Measurements from ENCODE around the gene SNX33.
"Not testable (repeated sequence)": the region's sequence is repeated elsewhere in the genome, so short reads cannot be mapped to it uniquely, and the experiment has no call there.

DNA sequence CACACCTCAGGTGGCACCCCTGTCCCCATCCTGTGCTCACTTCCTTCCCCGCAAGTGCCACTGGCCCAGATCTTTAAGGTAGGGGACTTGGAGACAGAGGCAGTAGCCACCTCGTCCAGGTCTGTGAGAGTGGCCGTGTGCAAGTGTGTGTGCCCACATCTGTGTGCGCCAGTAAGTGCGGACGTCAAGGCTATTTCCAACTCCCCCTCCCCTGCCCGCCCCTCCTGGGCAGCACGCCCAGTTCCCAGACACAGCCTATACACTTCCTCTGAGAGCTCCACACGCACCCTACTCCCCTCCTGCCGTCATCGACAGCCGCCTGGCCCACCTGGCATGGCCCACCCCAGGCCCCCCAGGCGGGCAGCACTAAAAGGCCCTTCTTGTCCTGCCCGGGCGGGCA is 61.7 kb downstream of the SNX33 start:
- TF ChIP-seq EZH2 (IDR thresholded peaks at IDR 0.05; ENCODE audit: insufficient read depth, poor library complexity, severe bottlenecking); EZH2phosphoT487 (IDR thresholded peaks at IDR 0.05; ENCODE audit: insufficient read depth, low read depth): not testable (repeated sequence)

Measured in GM23248 (cell line).